ENCODE measurements around the gene BCL2L1.

DNA sequence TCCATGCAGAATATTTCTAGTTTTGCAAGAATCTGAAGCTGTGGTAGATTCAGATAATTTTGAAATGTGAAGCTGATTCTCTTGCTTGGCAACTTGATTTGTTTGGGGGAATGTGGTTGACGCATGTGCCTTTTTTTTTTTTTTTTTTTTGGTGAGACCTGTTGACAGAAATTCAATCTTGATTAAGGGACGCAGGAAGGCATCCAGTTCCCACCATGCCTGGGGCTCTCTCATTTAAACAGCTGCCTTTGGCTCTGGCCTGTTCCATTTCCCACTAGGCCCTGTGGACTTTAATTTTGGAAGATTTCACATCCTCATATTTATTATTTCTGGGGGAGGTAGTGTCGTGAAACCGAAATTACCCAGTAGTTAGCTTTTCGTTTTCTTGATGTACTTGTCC, 25.0 kb upstream of the BCL2L1 start:
- no peak for TF ChIP-seq CTCF (conservative IDR thresholded peaks at IDR 0.05; ENCODE audit: low read depth, low read length)
- no peak for TF ChIP-seq EZH2 (IDR thresholded peaks at IDR 0.05; ENCODE audit: low read length, unreplicated experiment)
- TF ChIP-seq EZH2phosphoT487 (IDR thresholded peaks at IDR 0.05; ENCODE audit: borderline replicate concordance, low read length), result no peak

Measured in PC-3 (cell line).